ENCODE results near the gene ZPLD1. TPM values are rescaled to one million over a fixed set of nuclear protein-coding genes. Genes with fewer than 3 reads are reported as not detected.

The ZPLD1 gene
- total and polyA plus RNA-seq, 11 donors = 0.07 to 0.16 (median 0.13) TPM; not detected in 7

- TF ChIP-seq CTCF (IDR thresholded peaks at IDR 0.05) (no peak), POLR2A (IDR thresholded peaks at IDR 0.05) (no peak)
- ATAC-seq (no peak), DNase-seq (no peak)
- Histone ChIP-seq H3K9me3 (no peaks in the 10 kb centered on the region), H3K4me1 (no peaks in the 10 kb centered on the region), H3K4me3 (no peak overlapping the region), H3K27ac (no peak overlapping the region), H3K36me3 (no peaks in the 10 kb centered on the region), H3K27me3 (no peaks in the 10 kb centered on the region)
- WGBS, 4 donors = 46 to 65% (median 57%) methylated on average over 3 of the region's 3 CpGs
- intact Hi-C loops (cut with DNase I) = no loop called here
Measured at GRCh38 chr3:102449341-102449740, 14.5 kb downstream of the ZPLD1 start.

GRCh38 chr3:102449930-102450329, 15.1 kb downstream of the ZPLD1 start:
- TF ChIP-seq POLR2A (IDR thresholded peaks at IDR 0.05) = no peak
- TF ChIP-seq CTCF (IDR thresholded peaks at IDR 0.05) = no peak
- DNase-seq (no peak), ATAC-seq (no peak)
- Histone ChIP-seq H3K27ac (no peak overlapping the region), H3K4me3 (no peak overlapping the region), H3K36me3 (no peaks in the 10 kb centered on the region), H3K27me3 (no peaks in the 10 kb centered on the region), H3K9me3 (no peaks in the 10 kb centered on the region), H3K4me1 (no peaks in the 10 kb centered on the region)
- intact Hi-C loops (cut with DNase I) = no loop called here
- 87 to 91% (median 90%) methylated on average over 3 of the region's 3 CpGs for WGBS, 4 donors

GRCh38 chr3:102450976-102451375, 16.2 kb downstream of the ZPLD1 start:
- no peaks in the 10 kb centered on the region for H3K27me3 ChIP-seq
- H3K36me3 ChIP-seq = no peaks in the 10 kb centered on the region
- TF ChIP-seq CTCF (IDR thresholded peaks at IDR 0.05) (no peak), POLR2A (IDR thresholded peaks at IDR 0.05) (no peak)
- DNase-seq (no peak), ATAC-seq (no peak)
- H3K9me3 ChIP-seq = no peaks in the 10 kb centered on the region
- whole genome bisulfite sequencing, 4 donors = 92% methylated on average over 3 of the region's 3 CpGs
- H3K4me1 ChIP-seq = no peaks in the 10 kb centered on the region
- no peak overlapping the region for H3K4me3 ChIP-seq
- intact Hi-C loops (cut with DNase I) = no loop called here
- no peak overlapping the region for H3K27ac ChIP-seq

- 65 to 75% (median 72%) methylated on average over 1 of the region's 1 CpG for WGBS, 4 donors
- Histone ChIP-seq H3K36me3 (no peaks in the 10 kb centered on the region), H3K4me1 (no peaks in the 10 kb centered on the region), H3K4me3 (no peak overlapping the region), H3K9me3 (no peaks in the 10 kb centered on the region), H3K27ac (no peak overlapping the region), H3K27me3 (no peaks in the 10 kb centered on the region)
- ATAC-seq = no peak
- no peak for DNase-seq
- intact Hi-C loops (cut with DNase I) = no loop called here
- TF ChIP-seq CTCF (IDR thresholded peaks at IDR 0.05) (no peak), POLR2A (IDR thresholded peaks at IDR 0.05) (no peak)
Measured at GRCh38 chr3:102451543-102451942, 16.7 kb downstream of the ZPLD1 start.

Data from heart left ventricle (tissue), 16 donors.